GM12878 (cell line): ENCODE results near the gene DCDC1. TPM values are rescaled to one million over a fixed set of nuclear protein-coding genes. Genes with fewer than 3 reads are reported as not detected.

ENCODE experiments used
- ATAC-seq: fragments of 200-7000 bp; cut with Tn5 transposase; 3 replicates; pipeline ENCODE4 v1.9.1; 2020; ENCODE audit warnings: mild to moderate bottlenecking, moderate library complexity
- BruUV-seq: library from RNA; stranded (reverse); fragments of 400-500 nt; replicated peaks from 2 replicates; lab custom pipeline; 2021; lab: Mats Ljungman, UMichigan
- CTCF ChIA-PET: fragments of 300-600 bp; sonication (Branson Sonifier 250); formaldehyde crosslinking; extraction: SDS; loops from one replicate; lab custom pipeline; 2021; ENCODE audit warnings: inconsistent platforms; lab: Yijun Ruan, JAX
- POLR2A ChIA-PET: fragments of 350-600 bp; formaldehyde crosslinking; extraction: SDS; loops from one replicate; lab custom pipeline; 2021; ENCODE audit warnings: inconsistent platforms; lab: Charles Lee
- RAD21 ChIA-PET: fragments of 300-600 bp; sonication (Branson Sonifier 250); formaldehyde crosslinking; loops from one replicate; lab custom pipeline; 2023; ENCODE audit warnings: antibody characterized with exemption; ENCODE audit not compliant: unreplicated experiment; lab: Charles Lee
- SMC1A ChIA-PET: fragments of 300-600 bp; sonication (Branson Sonifier 250); formaldehyde crosslinking; loops from one replicate; lab custom pipeline; 2023; ENCODE audit not compliant: unreplicated experiment, uncharacterized antibody; lab: Charles Lee
- DNase-seq: peaks from one replicate; pipeline ENCODE4 v3.0.0-alpha.2; 2011; ENCODE audit warnings: low read depth, low spot score
- FAIRE-seq: peaks from 3 replicates; lab custom pipeline; 2011; peaks lifted over from hg19 to GRCh38; lab: Jason Lieb, UNC
- H2AFZ ChIP-seq: 2 replicates; pipeline ENCODE4 v1.6.0; 2011; ENCODE audit warnings: low read depth, low read length, control low read depth; ENCODE audit not compliant: control insufficient read depth
- H3K27ac ChIP-seq: 2 replicates; pipeline ENCODE4 v1.5.1; 2011; ENCODE audit warnings: control low read depth; ENCODE audit not compliant: control insufficient read depth, insufficient read depth
- H3K27me3 ChIP-seq, 2 experiments: replicated peaks in 1 of 2; 2 replicates each; pipeline versions ENCODE4 v1.6.0 to v1.6.1; 2011; ENCODE audit warnings: low read length in 1 of 2; ENCODE audit not compliant: control insufficient read depth in 2 of 2, insufficient read depth in 2 of 2
- H3K36me3 ChIP-seq, 2 experiments: 2 replicates each; pipeline ENCODE4 v1.5.1; 2011; ENCODE audit warnings: low read length in 1 of 2; ENCODE audit not compliant: control insufficient read depth in 2 of 2, insufficient read depth in 2 of 2
- H3K4me1 ChIP-seq: 2 replicates; pipeline ENCODE4 v1.6.1; 2011; ENCODE audit warnings: mild to moderate bottlenecking, low read length, moderate library complexity, mixed read lengths; ENCODE audit not compliant: control insufficient read depth, insufficient read depth
- H3K4me2 ChIP-seq: 2 replicates; pipeline ENCODE4 v1.6.0; 2011; ENCODE audit warnings: control low read depth; ENCODE audit not compliant: control insufficient read depth, insufficient read depth
- H3K4me3 ChIP-seq: fragments of 200-600 bp; sonication (generic); 2 replicates; pipeline ENCODE4 v1.5.1; 2016
- H3K79me2 ChIP-seq: 2 replicates; pipeline ENCODE4 v1.6.0; 2011; ENCODE audit warnings: low read length; ENCODE audit not compliant: control insufficient read depth, insufficient read depth
- H3K9ac ChIP-seq: 2 replicates; pipeline ENCODE4 v1.8.0; 2011; ENCODE audit warnings: low read length, control low read depth, mixed read lengths; ENCODE audit not compliant: control insufficient read depth, insufficient read depth
- H3K9me3 ChIP-seq: replicated peaks from 3 replicates; pipeline ENCODE4 v1.5.1; 2011; ENCODE audit warnings: mild to moderate bottlenecking, low read length; ENCODE audit not compliant: control insufficient read depth, insufficient read depth
- H4K20me1 ChIP-seq: 2 replicates; pipeline ENCODE4 v1.6.0; 2011; ENCODE audit not compliant: control insufficient read depth, insufficient read depth
- CBX5 ChIP-seq: sonication (generic); IDR thresholded peaks from 2 replicates; pipeline ENCODE4 v1.6.1; 2016; ENCODE audit warnings: low read depth, moderate library complexity, mild to moderate bottlenecking, inconsistent platforms
- CEBPB ChIP-seq, 2 experiments: fragments of 150-350 bp in 1 of 2; IDR thresholded peaks; 2 replicates each; pipeline ENCODE4 v1.6.1; 2012 to 2014; ENCODE audit warnings: low read depth in 2 of 2, low read length in 2 of 2, borderline replicate concordance in 1 of 2, inconsistent platforms in 1 of 2
- CEBPZ ChIP-seq: fragments of 150-350 bp; IDR thresholded peaks from 2 replicates; pipeline ENCODE4 v1.6.1; 2016; ENCODE audit warnings: low read depth, low read length
- IKZF1 ChIP-seq: fragments of 450-650 bp; conservative IDR thresholded peaks from 2 replicates; pipeline ENCODE4 v1.6.1; 2017; ENCODE audit warnings: antibody characterized with exemption, mild to moderate bottlenecking
- KAT2A ChIP-seq: conservative IDR thresholded peaks from 2 replicates; pipeline ENCODE4 v1.6.1; 2011; ENCODE audit warnings: low read depth, low read length; ENCODE audit not compliant: control insufficient read depth
- MTA3 ChIP-seq: IDR thresholded peaks from 2 replicates; pipeline ENCODE4 v1.6.1; 2012; ENCODE audit warnings: low read length, inconsistent platforms, borderline replicate concordance
- SPI1 ChIP-seq: IDR thresholded peaks from 2 replicates; pipeline ENCODE4 v1.6.1; 2011; ENCODE audit warnings: low read depth, mild to moderate bottlenecking, low read length, moderate library complexity, borderline replicate concordance; ENCODE audit not compliant: insufficient read depth
- STAT1 ChIP-seq: fragments of 450-650 bp; conservative IDR thresholded peaks from 2 replicates; pipeline ENCODE4 v1.6.1; 2014; ENCODE audit warnings: antibody characterized with exemption, mild to moderate bottlenecking
- TARDBP ChIP-seq: IDR thresholded peaks from 2 replicates; pipeline ENCODE4 v1.6.1; 2016; ENCODE audit warnings: borderline replicate concordance
- ZBTB40 ChIP-seq: fragments of 450-650 bp; IDR thresholded peaks from 2 replicates; pipeline ENCODE4 v1.6.1; 2016; ENCODE audit warnings: mild to moderate bottlenecking, moderate library complexity, borderline replicate concordance
- ZNF207 ChIP-seq: fragments of 450-650 bp; IDR thresholded peaks from 2 replicates; pipeline ENCODE4 v1.6.1; 2014; ENCODE audit warnings: antibody characterized with exemption, mild to moderate bottlenecking, borderline replicate concordance
- ZNF24 ChIP-seq: fragments of 450-650 bp; IDR thresholded peaks from 2 replicates; pipeline ENCODE4 v1.6.1; 2017; ENCODE audit warnings: antibody characterized with exemption, mild to moderate bottlenecking
- WGBS: methylation state at CpG from one replicate; pipeline ENCODE4 v1.1.6; 2016; ENCODE audit warnings: low lambda C conversion rate; ENCODE audit not compliant: insufficient replicate concordance, insufficient coverage; ENCODE audit errors: missing lambda C conversion rate; 5-methylcytosine and 5-hydroxymethylcytosine counted together
- in situ Hi-C: fragments of 300-500 bp; cut with MboI; formaldehyde crosslinking; loops from 9 replicates; pipeline ENCODE4 v1.14.3; 2018; ENCODE audit warnings: mixed read lengths
- intact Hi-C: fragments of 100-400 bp; cut with micrococcal nuclease; formaldehyde crosslinking; loops from one replicate; pipeline ENCODE4 v1.14.2; 2022; ENCODE audit not compliant: unreplicated experiment
- polyA plus RNA-seq, 11 experiments: library from polyadenylated mRNA; depleted of rRNA in 4 of 11; unstranded in 6 of 11; stranded (reverse) in 5 of 11; fragments of >200 nt; fragmentation: Nextera tagmentation in 4 of 11; fragmentation: Illumina TruSeq in 1 of 11; extraction: Ambion mirVana in 4 of 11; extraction: Trizol in 1 of 11; gene quantifications; 1 replicate in 1 of 11; 2 replicates in 10 of 11; pipeline versions ENCODE4 v1.2.1 to v1.2.3, GENCODE V29; 2011 to 2016; ENCODE audit warnings: inconsistent platforms in 2 of 11, missing spikeins in 2 of 11, low read depth in 1 of 11
- total RNA-seq, 4 experiments: library from RNA; depleted of rRNA in 3 of 4; stranded (reverse); fragments of >200 nt in 3 of 4; fragmentation: Illumina TruSeq in 1 of 4; extraction: Trizol in 1 of 4; gene quantifications; 2 replicates each; pipeline versions ENCODE4 v1.2.1 to v1.2.3, GENCODE V29; 2013 to 2021

The DCDC1 gene
- total and polyA plus RNA-seq, 10 of the 15 experiments (the other 5 are each of a cell fraction or from before 2014, with no cell fraction given), result not detected

- in situ Hi-C loops, result no loop called here
- no peak overlapping the region for H3K4me2 ChIP-seq
- ATAC-seq (no peak), DNase-seq (no peak), FAIRE-seq (no peak)
- no peaks in the 10 kb centered on the region for H4K20me1 ChIP-seq
- no peaks in the 10 kb centered on the region for H3K9me3 ChIP-seq
- H3K4me1 ChIP-seq, result no peaks in the 10 kb centered on the region
- H3K27ac ChIP-seq, result no peak overlapping the region
- POLR2A ChIA-PET, result no interaction called here
- SMC1A ChIA-PET, result no interaction called here
- H3K36me3 ChIP-seq, result no peaks in the 10 kb centered on the region
- intact Hi-C loops, result no loop called here
- CTCF ChIA-PET, result no interaction called here
- TF ChIP-seq CEBPZ (no peak), KAT2A (no peak), ZNF24 (no peak), IKZF1 (no peak), TARDBP (no peak), CBX5 (no peak), MTA3 (no peak), ZNF207 (no peak), ZBTB40 (no peak), SPI1 (no peak), STAT1 (no peak), CEBPB (IDR thresholded peaks at IDR 0.05; ENCODE audit: borderline replicate concordance in 1 of 2, low read depth in 2 of 2, low read length in 2 of 2) (no peak)
- TF ChIP-seq, all 136 proteins: peak for 0
- Histone ChIP-seq H2AFZ (no peak overlapping the region), H3K79me2 (no peaks in the 10 kb centered on the region), H3K4me3 (no peak overlapping the region), H3K9ac (no peak overlapping the region), H3K27me3 (no peaks in the 10 kb centered on the region)
- WGBS, result 4% methylated on average over 4 of the region's 4 CpGs
- no TSS peak for BruUV-seq
- RAD21 ChIA-PET, result no interaction called here
Observed at GRCh38 chr11:30816959-30817880, 552.3 kb downstream of the DCDC1 start.
